Bronchial epithelial cell (primary cell): Measurements from ENCODE around the gene SLC17A6. TPM values are rescaled to one million over a fixed set of nuclear protein-coding genes. Genes with fewer than 3 reads are reported as not detected.

Experiments used
- DNase-seq: peaks from one replicate; pipeline ENCODE4 v3.0.0-alpha.2; 2010; ENCODE audit warnings: low read depth
- FAIRE-seq: peaks from 2 replicates; lab custom pipeline; 2011; peaks lifted over from hg19 to GRCh38; lab: Jason Lieb, UNC
- H3K27me3 ChIP-seq: 2 replicates; pipeline ENCODE4 v1.5.1; 2011; ENCODE audit warnings: low read length; ENCODE audit not compliant: control insufficient read depth, insufficient read depth
- H3K36me3 ChIP-seq: 2 replicates; pipeline ENCODE4 v1.5.1; 2011; ENCODE audit warnings: low read length; ENCODE audit not compliant: control insufficient read depth, insufficient read depth
- H3K4me3 ChIP-seq: 2 replicates; pipeline ENCODE4 v1.5.1; 2011; ENCODE audit warnings: mild to moderate bottlenecking, low read depth, low read length, control low read depth
- total RNA-seq: library from RNA; depleted of rRNA; stranded (reverse); fragments of >200 nt; gene quantifications from 2 replicates; pipeline ENCODE4 v1.2.1, GENCODE V29; 2014
- TF ChIP-seq, protein P1 (sequence below): IDR thresholded peaks from 2 replicates; pipeline ENCODE4 v1.5.1; 2011; ENCODE audit warnings: mild to moderate bottlenecking, moderate library complexity, low read length, control low read depth, inconsistent platforms; ENCODE audit not compliant: insufficient read depth, severe bottlenecking

SLC17A6 gene
- total RNA-seq, 1 donor from 2014 or later: not detected

DNA sequence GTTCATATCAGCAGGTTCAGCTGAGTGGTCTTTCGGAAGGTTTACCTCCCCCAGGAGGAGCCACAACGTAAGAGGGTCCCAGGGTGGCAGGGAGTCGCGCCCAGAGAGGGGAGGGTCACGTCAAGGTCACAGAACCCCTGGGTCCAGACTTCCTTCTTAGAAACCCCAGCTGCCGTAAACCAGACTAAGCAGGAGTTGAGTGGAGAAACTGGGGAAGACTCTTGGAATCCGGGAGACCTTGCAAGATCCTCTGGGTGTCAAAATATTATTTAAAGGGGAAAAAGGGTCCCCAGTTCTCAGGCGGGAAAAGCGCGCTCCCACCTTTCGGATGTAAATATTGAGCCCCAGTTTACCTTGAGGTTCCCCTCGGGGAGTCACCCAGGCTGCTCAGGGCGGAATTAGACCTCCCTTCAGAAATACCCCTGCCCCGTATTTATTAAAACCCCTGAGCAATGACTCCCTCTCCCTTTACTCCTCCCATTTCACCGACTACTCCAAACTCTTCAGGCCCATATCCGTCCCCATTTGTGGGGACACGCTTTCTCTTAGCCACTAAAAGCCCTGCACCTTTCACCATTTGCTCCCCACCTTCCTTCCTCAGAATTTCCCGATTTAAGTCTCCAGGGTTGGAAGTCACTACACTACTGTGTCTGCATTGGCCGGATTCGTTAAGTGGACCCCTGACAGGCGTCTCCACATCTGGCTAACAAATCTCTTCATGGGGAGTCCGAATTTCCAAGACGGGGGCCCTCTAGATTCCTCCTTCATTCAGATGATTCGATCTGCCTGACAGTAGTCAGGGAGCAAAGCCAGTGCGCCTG, 4.2 kb downstream of the SLC17A6 start:
- Histone ChIP-seq H3K36me3 (no peaks in the 10 kb centered on the region), H3K27me3 (peaks cover 41% of the 10 kb centered on the region), H3K4me3 (no peak overlapping the region)
- TF ChIP-seq, protein P1, sequence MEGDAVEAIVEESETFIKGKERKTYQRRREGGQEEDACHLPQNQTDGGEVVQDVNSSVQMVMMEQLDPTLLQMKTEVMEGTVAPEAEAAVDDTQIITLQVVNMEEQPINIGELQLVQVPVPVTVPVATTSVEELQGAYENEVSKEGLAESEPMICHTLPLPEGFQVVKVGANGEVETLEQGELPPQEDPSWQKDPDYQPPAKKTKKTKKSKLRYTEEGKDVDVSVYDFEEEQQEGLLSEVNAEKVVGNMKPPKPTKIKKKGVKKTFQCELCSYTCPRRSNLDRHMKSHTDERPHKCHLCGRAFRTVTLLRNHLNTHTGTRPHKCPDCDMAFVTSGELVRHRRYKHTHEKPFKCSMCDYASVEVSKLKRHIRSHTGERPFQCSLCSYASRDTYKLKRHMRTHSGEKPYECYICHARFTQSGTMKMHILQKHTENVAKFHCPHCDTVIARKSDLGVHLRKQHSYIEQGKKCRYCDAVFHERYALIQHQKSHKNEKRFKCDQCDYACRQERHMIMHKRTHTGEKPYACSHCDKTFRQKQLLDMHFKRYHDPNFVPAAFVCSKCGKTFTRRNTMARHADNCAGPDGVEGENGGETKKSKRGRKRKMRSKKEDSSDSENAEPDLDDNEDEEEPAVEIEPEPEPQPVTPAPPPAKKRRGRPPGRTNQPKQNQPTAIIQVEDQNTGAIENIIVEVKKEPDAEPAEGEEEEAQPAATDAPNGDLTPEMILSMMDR: no peak
- FAIRE-seq: no peak
- DNase-seq: no peak

DNA sequence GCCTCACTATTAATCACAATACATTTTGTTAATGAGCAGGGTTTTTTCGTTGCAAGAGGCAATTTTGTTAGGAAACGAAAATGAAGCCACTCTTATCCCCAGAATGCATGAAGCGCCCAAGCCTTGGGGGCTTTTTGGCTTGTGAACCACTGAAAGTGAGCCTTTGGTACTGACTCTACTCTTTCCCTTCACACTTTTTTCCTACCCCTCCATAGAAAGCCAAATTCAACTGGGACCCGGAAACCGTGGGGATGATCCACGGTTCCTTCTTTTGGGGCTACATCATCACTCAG, 4.8 kb downstream of the SLC17A6 start:
- DNase-seq (no peak), FAIRE-seq (no peak)
- H3K4me3 ChIP-seq: no peak overlapping the region
- TF ChIP-seq, protein P1: no peak
- peaks cover 40% of the 10 kb centered on the region for H3K27me3 ChIP-seq
- no peaks in the 10 kb centered on the region for H3K36me3 ChIP-seq

DNA sequence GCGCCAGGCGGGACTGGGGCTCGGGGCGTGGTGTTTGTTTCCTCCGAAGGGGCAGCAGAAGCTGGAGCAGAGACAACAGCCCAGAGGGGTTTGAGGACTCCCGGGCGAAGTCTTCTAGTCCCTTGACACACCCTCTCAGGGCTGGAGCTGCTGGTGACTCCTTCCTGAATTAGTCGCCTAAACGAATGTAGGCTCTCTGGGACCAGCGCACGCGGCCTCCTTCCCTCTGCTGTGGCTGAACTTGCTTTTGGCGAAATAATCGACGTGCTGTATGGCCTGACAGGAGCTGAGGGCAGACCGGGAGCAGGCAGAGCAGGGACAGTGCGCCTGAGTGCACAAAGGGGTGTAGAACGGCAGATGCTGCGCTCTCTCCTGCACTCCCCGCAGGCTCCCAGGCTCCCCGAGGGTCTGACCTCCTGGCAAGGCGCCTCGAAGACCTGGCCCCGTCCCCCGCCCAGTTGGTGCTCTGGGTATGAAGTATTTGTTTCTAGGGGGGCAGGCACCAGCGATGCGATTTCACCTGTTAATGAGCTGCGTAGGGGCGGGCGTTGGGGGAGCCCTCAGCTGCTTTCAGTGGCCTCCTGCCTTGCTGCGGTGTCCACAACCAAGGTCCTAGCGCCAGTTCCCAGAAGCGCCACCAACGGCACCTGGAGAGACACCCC, 5.3 kb downstream of the SLC17A6 start:
- Histone ChIP-seq H3K27me3 (peaks cover 38% of the 10 kb centered on the region), H3K4me3 (no peak overlapping the region), H3K36me3 (no peaks in the 10 kb centered on the region)
- TF ChIP-seq, protein P1: no peak
- FAIRE-seq (no peak), DNase-seq (no peak)

DNA sequence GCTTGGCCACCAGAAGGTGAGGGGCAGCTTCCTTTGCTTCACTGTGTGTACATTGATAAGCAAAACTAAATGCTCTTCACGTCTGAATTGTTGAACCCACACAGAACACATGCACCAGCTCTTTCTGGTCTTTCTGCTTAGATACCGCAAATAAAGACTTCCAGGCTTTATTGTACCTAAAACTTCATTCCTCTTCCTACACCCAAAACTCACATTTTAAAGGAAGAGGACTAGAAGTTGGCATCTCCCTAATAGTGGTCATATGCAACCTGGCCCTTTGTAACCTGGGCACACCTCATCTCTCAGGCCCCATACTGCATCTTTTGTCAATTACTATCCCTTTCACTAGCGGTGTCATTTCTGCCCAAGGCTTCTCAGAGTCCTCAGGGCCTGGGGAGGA, 5.9 kb downstream of the SLC17A6 start:
- peaks cover 38% of the 10 kb centered on the region for H3K27me3 ChIP-seq
- no peak overlapping the region for H3K4me3 ChIP-seq
- DNase-seq: no peak
- H3K36me3 ChIP-seq: no peaks in the 10 kb centered on the region
- FAIRE-seq: no peak
- TF ChIP-seq, protein P1: no peak

DNA sequence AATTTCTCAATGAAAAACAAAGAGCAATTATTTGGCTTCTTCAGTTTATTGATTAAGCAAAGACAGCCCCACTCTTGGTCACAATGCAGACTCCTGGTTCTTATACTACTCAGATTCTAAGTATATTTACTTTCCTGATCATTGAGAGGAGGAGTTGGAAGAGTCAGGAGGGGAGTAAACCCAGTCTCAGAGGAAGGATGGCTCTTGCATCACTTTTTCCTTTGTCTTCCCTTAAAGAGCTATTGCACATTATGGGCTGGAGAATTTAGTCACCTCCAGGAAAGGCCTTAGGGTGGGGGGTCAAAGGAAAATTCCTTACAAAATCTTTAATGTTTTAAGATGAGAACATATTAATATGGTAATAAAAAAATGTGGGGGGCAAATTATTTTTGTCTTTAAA, 8.1 kb downstream of the SLC17A6 start:
- TF ChIP-seq, protein P1: no peak
- DNase-seq (no peak), FAIRE-seq (no peak)
- no peak overlapping the region for H3K4me3 ChIP-seq
- H3K36me3 ChIP-seq: no peaks in the 10 kb centered on the region
- H3K27me3 ChIP-seq: peaks cover 28% of the 10 kb centered on the region
